Kidney (tissue), 14 donors: Measurements from ENCODE around the gene FAM20C. TPM values are rescaled to one million over a fixed set of nuclear protein-coding genes. Genes with fewer than 3 reads are reported as not detected.
A peak's percentile ranks its signal among the peaks of the same experiment; 100 is the strongest.

Source experiments
- DNase-seq, 5 donors: peaks; one replicate each; pipeline ENCODE4 v3.0.0-alpha.2; 2013 to 2020
- FAIRE-seq: peaks from 2 replicates; lab custom pipeline; 2012; peaks lifted over from hg19 to GRCh38; lab: Jason Lieb, UNC
- H3K27ac ChIP-seq, 2 donors: one replicate each; pipeline ENCODE4 v1.7.0; 2013; ENCODE audit warnings: low read depth in 2 of 2, low read length in 2 of 2, inconsistent platforms in 1 of 2
- H3K27me3 ChIP-seq: one replicate; pipeline ENCODE4 v1.7.1; 2013; ENCODE audit warnings: low read length, inconsistent platforms; ENCODE audit not compliant: control insufficient read depth, insufficient read depth
- H3K36me3 ChIP-seq, 3 donors: one replicate each; pipeline versions ENCODE4 v1.7.0 to v1.7.1; 2013; ENCODE audit warnings: low read length in 3 of 3, control low read depth in 1 of 3, inconsistent platforms in 1 of 3; ENCODE audit not compliant: insufficient read depth in 3 of 3, control insufficient read depth in 2 of 3
- H3K4me1 ChIP-seq, 3 donors: one replicate each; pipeline versions ENCODE4 v1.7.0 to v1.7.1; 2013; ENCODE audit warnings: low read length in 3 of 3, inconsistent platforms in 1 of 3, low read depth in 1 of 3; ENCODE audit not compliant: control insufficient read depth in 2 of 3, insufficient read depth in 2 of 3
- H3K4me3 ChIP-seq, 3 donors: one replicate each; pipeline versions ENCODE4 v1.7.0 to v1.8.1; 2013; ENCODE audit warnings: low read length in 3 of 3, control low read depth in 1 of 3, inconsistent platforms in 1 of 3
- H3K9ac ChIP-seq, 3 donors: one replicate each; pipeline versions ENCODE4 v1.7.0 to v1.7.1; 2013; ENCODE audit warnings: low read length in 3 of 3, control low read depth in 1 of 3, inconsistent platforms in 1 of 3
- H3K9me3 ChIP-seq, 3 donors: one replicate each; pipeline versions ENCODE4 v1.7.0 to v1.7.1; 2013; ENCODE audit warnings: low read length in 3 of 3, control low read depth in 1 of 3, inconsistent platforms in 1 of 3; ENCODE audit not compliant: control insufficient read depth in 2 of 3, insufficient read depth in 1 of 3
- CTCF ChIP-seq: IDR thresholded peaks from 3 replicates; pipeline ENCODE4 v1.5.1; 2012; ENCODE audit warnings: mild to moderate bottlenecking, moderate library complexity, borderline replicate concordance; ENCODE audit not compliant: insufficient read depth; ENCODE audit errors: extremely low read depth
- intact Hi-C: fragments of 100-400 bp; cut with DNase I; formaldehyde crosslinking; loops from one replicate; pipeline ENCODE4 v1.11.1; 2022
- polyA plus RNA-seq: library from polyadenylated mRNA; stranded (reverse); fragments of 350-450 nt; fragmentation: Illumina TruSeq; extraction: RNeasy Lipid Tissue Mini Kit (QIAGEN cat#74804); gene quantifications from one replicate; pipeline ENCODE4 v1.2.3, GENCODE V29; 2014; ENCODE audit warnings: low read depth, low replicate concordance; ENCODE audit not compliant: insufficient read depth
- total RNA-seq: library from RNA; stranded (reverse); fragmentation: NEBNext Ultra II Directional; extraction: Animal tissue kit (Norgen Biotek cat#: 25700); gene quantifications from one replicate; pipeline ENCODE4 v1.2.1, GENCODE V29; 2021
- donor health status: control.
- donor health status: control.
- donor health status: control.
- donor health status: control.
- donor health status: control.
- donor health status: DM: yes; HTN: yes; CAD: no.
- donor health status: Normal renal cell carcinoma (clear cell type).

Gene FAM20C
- total and polyA plus RNA-seq, 2 donors from 2014 or later = 84.9 to 114 TPM

- H3K27ac ChIP-seq = peak overlapping the region; percentile 47 to 60
- H3K9ac ChIP-seq = no peak overlapping the region
- peaks cover 0 to 26% (median 8%) of the 10 kb centered on the region in 3 donors for H3K4me1 ChIP-seq
- intact Hi-C loops = no loop called here
- TF ChIP-seq CTCF = no peak
- FAIRE-seq (no peak), DNase-seq (peak in 1 of 5 donors; percentile 51)
- H3K36me3 ChIP-seq = peaks cover 0 to 4% (median 3%) of the 10 kb centered on the region in 3 donors
- no peak overlapping the region for H3K4me3 ChIP-seq
- H3K9me3 ChIP-seq = peaks cover 0 to 2% (median 0%) of the 10 kb centered on the region in 3 donors
- H3K27me3 ChIP-seq = no peaks in the 10 kb centered on the region
Observed at GRCh38 chr7:219581-220150, 27.3 kb downstream of the FAM20C start.

GRCh38 chr7:220151-220841, 27.9 kb downstream of the FAM20C start:
- peak; percentile 30 for TF ChIP-seq CTCF
- Histone ChIP-seq H3K27ac (peak overlapping the region; percentile 47 to 60), H3K9ac (no peak overlapping the region), H3K36me3 (peaks cover 0 to 4% (median 0%) of the 10 kb centered on the region in 3 donors), H3K4me3 (no peak overlapping the region), H3K4me1 (peaks cover 0 to 24% (median 6%) of the 10 kb centered on the region in 3 donors), H3K9me3 (peaks cover 0 to 2% (median 0%) of the 10 kb centered on the region in 3 donors), H3K27me3 (no peaks in the 10 kb centered on the region)
- FAIRE-seq = no peak
- DNase-seq = peak; percentile 78 to 90 (median 86)
- intact Hi-C loops = no loop called here

GRCh38 chr7:221978-222715, 29.8 kb downstream of the FAM20C start:
- intact Hi-C loops = no loop called here
- FAIRE-seq = no peak
- H3K4me3 ChIP-seq = no peak overlapping the region
- DNase-seq = no peak
- H3K27ac ChIP-seq = peak overlapping the region in 1 of 2 donors; percentile 28
- H3K4me1 ChIP-seq = peaks cover 0 to 35% (median 6%) of the 10 kb centered on the region in 3 donors
- no peaks in the 10 kb centered on the region for H3K27me3 ChIP-seq
- H3K36me3 ChIP-seq = peaks cover 0 to 4% (median 0%) of the 10 kb centered on the region in 3 donors
- H3K9ac ChIP-seq = no peak overlapping the region
- TF ChIP-seq CTCF = no peak
- peaks cover 0 to 2% (median 0%) of the 10 kb centered on the region in 3 donors for H3K9me3 ChIP-seq
